MCF 10A (cell line): ENCODE measurements around the gene CACNG3. TPM values are rescaled to one million over a fixed set of nuclear protein-coding genes. Genes with fewer than 3 reads are reported as not detected.

ENCODE experiments used
- BruUV-seq: library from RNA; stranded (reverse); fragments of 400-500 nt; replicated peaks from 2 replicates; lab custom pipeline; 2021; lab: Mats Ljungman, UMichigan
- CTCF ChIA-PET: fragments of 300-600 bp; sonication (Branson Sonifier 250); formaldehyde crosslinking; extraction: SDS; loops from one replicate; lab custom pipeline; 2021; ENCODE audit warnings: antibody characterized with exemption, inconsistent platforms; lab: Yijun Ruan, JAX
- POLR2A ChIA-PET: fragments of 300-600, 350-650 bp; sonication (Branson Sonifier 250); formaldehyde crosslinking; extraction: SDS; loops from one replicate; lab custom pipeline; 2020; ENCODE audit warnings: antibody characterized with exemption, inconsistent platforms; lab: Yijun Ruan, JAX
- DNase-seq: peaks from one replicate; pipeline ENCODE4 v3.0.0-alpha.2; 2018; ENCODE audit not compliant: unreplicated experiment
- H3K27ac Mint-ChIP-seq: one replicate; pipeline ENCODE4 v1.8.0; 2022; ENCODE audit warnings: mild to moderate bottlenecking, low read depth, mixed read lengths; ENCODE audit not compliant: unreplicated experiment
- H3K27me3 Mint-ChIP-seq: one replicate; pipeline ENCODE4 v1.8.0; 2022; ENCODE audit warnings: mixed read lengths; ENCODE audit not compliant: insufficient read depth, unreplicated experiment
- H3K36me3 Mint-ChIP-seq: one replicate; pipeline ENCODE4 v1.8.0; 2022; ENCODE audit warnings: mild to moderate bottlenecking, moderate library complexity, mixed read lengths; ENCODE audit not compliant: insufficient read depth, unreplicated experiment
- H3K4me1 Mint-ChIP-seq: one replicate; pipeline ENCODE4 v1.8.0; 2022; ENCODE audit warnings: mixed read lengths; ENCODE audit not compliant: insufficient read depth, unreplicated experiment
- H3K4me3 Mint-ChIP-seq: one replicate; pipeline ENCODE4 v1.8.0; 2022; ENCODE audit warnings: mild to moderate bottlenecking, moderate library complexity, mixed read lengths; ENCODE audit not compliant: unreplicated experiment
- H3K9me3 Mint-ChIP-seq: one replicate; pipeline ENCODE4 v1.8.0; 2022; ENCODE audit warnings: mixed read lengths; ENCODE audit not compliant: unreplicated experiment
- CTCF ChIP-seq: fragments of 200-600 bp; IDR thresholded peaks from one replicate; pipeline ENCODE4 v1.8.0; 2022; ENCODE audit warnings: antibody characterized with exemption, mild to moderate bottlenecking; ENCODE audit not compliant: unreplicated experiment
- intact Hi-C: fragments of 100-400 bp; cut with micrococcal nuclease; formaldehyde crosslinking; loops from 2 replicates; pipeline ENCODE4 v1.14.1; 2022
- total RNA-seq: library from RNA; stranded (reverse); gene quantifications from 2 replicates; pipeline ENCODE4 v1.2.3, GENCODE V29; 2022

CACNG3 gene
- total RNA-seq, 1 experiment from 2014 or later, result not detected

- BruUV-seq, result no TSS peak
- peaks cover 48% of the 10 kb centered on the region for H3K27me3 Mint-ChIP-seq
- POLR2A ChIA-PET, result no interaction called here
Measured at GRCh38 chr16:24364596-24364995, 108.5 kb downstream of the CACNG3 start.

GRCh38 chr16:24367186-24367710, 111.1 kb downstream of the CACNG3 start:
- no TSS peak for BruUV-seq
- no peak for TF ChIP-seq CTCF
- ChIA-PET POLR2A (no interaction called here), CTCF (interaction anchor here (0.6 kb wide), 1 partner anchor 137 kb away, joined by 3 read pairs; no protein-coding TSS in a partner anchor)
- Mint-ChIP-seq H3K9me3 (no peaks in the 10 kb centered on the region), H3K4me3 (no peak overlapping the region), H3K4me1 (no peaks in the 10 kb centered on the region), H3K27ac (no peak overlapping the region), H3K27me3 (peaks cover 25% of the 10 kb centered on the region), H3K36me3 (no peaks in the 10 kb centered on the region)
- DNase-seq, result no peak
- intact Hi-C loops, result no loop called here

More at GRCh38 chr16:24364596-24364995, 108.5 kb downstream of the CACNG3 start:
- CTCF ChIA-PET, result no interaction called here
- H3K4me3 Mint-ChIP-seq, result no peak overlapping the region
- intact Hi-C loops, result no loop called here
- no peak for TF ChIP-seq CTCF
- no peak overlapping the region for H3K27ac Mint-ChIP-seq
- no peaks in the 10 kb centered on the region for H3K4me1 Mint-ChIP-seq
- no peak for DNase-seq
- H3K36me3 Mint-ChIP-seq, result no peaks in the 10 kb centered on the region
- no peaks in the 10 kb centered on the region for H3K9me3 Mint-ChIP-seq

GRCh38 chr16:24372824-24373223, 116.7 kb downstream of the CACNG3 start:
- H3K36me3 Mint-ChIP-seq, result no peaks in the 10 kb centered on the region
- peaks cover 7% of the 10 kb centered on the region for H3K9me3 Mint-ChIP-seq
- H3K4me3 Mint-ChIP-seq, result no peak overlapping the region
- POLR2A ChIA-PET, result no interaction called here
- no peaks in the 10 kb centered on the region for H3K4me1 Mint-ChIP-seq
- H3K27ac Mint-ChIP-seq, result no peak overlapping the region
- intact Hi-C loops, result no loop called here
- CTCF ChIA-PET, result interaction anchor here (0.7 to 1.8 kb wide), 2 partner anchors 120 to 1045 kb away, joined by 3 to 4 read pairs; no protein-coding TSS in a partner anchor
- peaks cover 4% of the 10 kb centered on the region for H3K27me3 Mint-ChIP-seq
- DNase-seq, result no peak
- no TSS peak for BruUV-seq
- TF ChIP-seq CTCF, result no peak

GRCh38 chr16:24378999-24379398, 122.9 kb downstream of the CACNG3 start:
- ChIA-PET CTCF (no interaction called here), POLR2A (no interaction called here)
- no peaks in the 10 kb centered on the region for H3K4me1 Mint-ChIP-seq
- peaks cover 20% of the 10 kb centered on the region for H3K9me3 Mint-ChIP-seq
- TF ChIP-seq CTCF, result no peak
- no peak overlapping the region for H3K4me3 Mint-ChIP-seq
- intact Hi-C loops, result no loop called here
- no peaks in the 10 kb centered on the region for H3K27me3 Mint-ChIP-seq
- no peak for DNase-seq
- no peak overlapping the region for H3K27ac Mint-ChIP-seq
- H3K36me3 Mint-ChIP-seq, result no peaks in the 10 kb centered on the region
- no TSS peak for BruUV-seq
